Small intestine (tissue), 16 donors: ENCODE results near the gene ZNF564. TPM values are rescaled to one million over a fixed set of nuclear protein-coding genes. Genes with fewer than 3 reads are reported as not detected.

Source experiments
- DNase-seq, 2 donors: peaks; one replicate each; pipeline versions ENCODE4 v3.0.0 to v3.0.0-alpha.2; 2013
- FAIRE-seq: peaks from 2 replicates; lab custom pipeline; 2012; peaks lifted over from hg19 to GRCh38; lab: Jason Lieb, UNC
- H3K27ac ChIP-seq, 3 donors: one replicate each; pipeline ENCODE4 v1.5.1; 2013; ENCODE audit warnings: low read length in 2 of 3, mild to moderate bottlenecking in 2 of 3, control low read depth in 1 of 3, inconsistent platforms in 1 of 3, low read depth in 1 of 3, moderate library complexity in 1 of 3
- H3K27me3 ChIP-seq, 3 donors: one replicate each; pipeline ENCODE4 v1.6.1; 2013; ENCODE audit warnings: low read length in 3 of 3, inconsistent platforms in 1 of 3; ENCODE audit not compliant: control insufficient read depth in 3 of 3, insufficient read depth in 3 of 3
- H3K36me3 ChIP-seq, 3 donors: one replicate each; pipeline ENCODE4 v1.6.1; 2013; ENCODE audit warnings: low read length in 3 of 3, inconsistent platforms in 1 of 3, low read depth in 1 of 3, mild to moderate bottlenecking in 1 of 3, moderate library complexity in 1 of 3; ENCODE audit not compliant: control insufficient read depth in 3 of 3, insufficient read depth in 2 of 3
- H3K4me1 ChIP-seq, 3 donors: one replicate each; pipeline ENCODE4 v1.6.1; 2013; ENCODE audit warnings: low read length in 2 of 3, inconsistent platforms in 1 of 3, low read depth in 1 of 3, mild to moderate bottlenecking in 1 of 3, moderate library complexity in 1 of 3; ENCODE audit not compliant: control insufficient read depth in 3 of 3, insufficient read depth in 2 of 3
- H3K4me3 ChIP-seq, 3 donors: one replicate each; pipeline ENCODE4 v1.5.1; 2013; ENCODE audit warnings: low read length in 3 of 3, control low read depth in 1 of 3, inconsistent platforms in 1 of 3, low read depth in 1 of 3, mild to moderate bottlenecking in 1 of 3, moderate library complexity in 1 of 3
- H3K9me3 ChIP-seq, 2 donors: one replicate each; pipeline ENCODE4 v1.6.1; 2013; ENCODE audit warnings: low read depth in 1 of 2, low read length in 1 of 2; ENCODE audit not compliant: control insufficient read depth in 2 of 2, insufficient read depth in 1 of 2
- WGBS, 3 donors: extraction: QIAGEN DNeasy Blood & Tissue Kit; methylation state at CpG; one replicate each; pipeline ENCODE4 v1.1.7; 2013; 5-methylcytosine and 5-hydroxymethylcytosine counted together
- long read RNA-seq, 10 donors: transcript quantifications; one replicate each; lab custom pipeline, GENCODE V29; 2026
- polyA plus RNA-seq, 4 donors: library from polyadenylated mRNA; stranded (reverse) in 3 of 4; unstranded in 1 of 4; fragments of 200-250 nt in 3 of 4; fragments of 120-200 nt in 1 of 4; gene quantifications; one replicate each; pipeline versions ENCODE4 v1.2.1 to v1.2.3, GENCODE V29; 2013
- donor health status: healthy with polysubstance abuse.
- donor health status: control.
- donor health status: control.
- donor health status: Bipolar disorder and iron deficiency.
- donor health status: healthy.

The ZNF564 gene
- polyA plus RNA-seq = 10 to 100 TPM in 2 of 4 donors, 1 to 10 TPM in 2; 6.5 to 14.9 (median 11.3) TPM
- long read RNA-seq, donor 1 = 0 reads
- long read RNA-seq, donor 2, partial matches to known transcripts = 0 of 1 reads
- long read RNA-seq, donor 2, other reads (novel, unspliced or antisense) = 0 of 1 reads
- long read RNA-seq, donor 3, partial matches to known transcripts = 0 of 2 reads
- long read RNA-seq, donor 3, other reads (novel, unspliced or antisense) = 0 of 2 reads
- long read RNA-seq, donor 4 = 0 reads
- long read RNA-seq, donor 5, partial matches to known transcripts = 0 of 3 reads
- long read RNA-seq, donor 5, other reads (novel, unspliced or antisense) = 0 of 3 reads
- long read RNA-seq, donor 6, partial matches to known transcripts = 0 of 4 reads
- long read RNA-seq, donor 6, other reads (novel, unspliced or antisense) = 0 of 4 reads
- long read RNA-seq, donor 7, partial matches to known transcripts = 0 of 4 reads
- long read RNA-seq, donor 7, other reads (novel, unspliced or antisense) = 0 of 4 reads
- long read RNA-seq, donor 8, partial matches to known transcripts = 0 of 1 reads
- long read RNA-seq, donor 8, other reads (novel, unspliced or antisense) = 0 of 1 reads
- long read RNA-seq, donor 9, partial matches to known transcripts = 0 of 3 reads
- long read RNA-seq, donor 9, other reads (novel, unspliced or antisense) = 0 of 3 reads
- long read RNA-seq, donor 10, transcript ZNF564-201 (4 exons, 2,935 nt) = major isoform, 7 of 7 reads
- long read RNA-seq, donor 10, partial matches to known transcripts = 0 of 7 reads
- long read RNA-seq, donor 10, other reads (novel, unspliced or antisense) = 0 of 7 reads

GRCh38 chr19:12551060-12551832 is at the start of gene ZNF564:
Gene ZNF564 (minus strand): TSS chr19:12551482. CDS start chr19:12551332, 150 bp downstream.
- FAIRE-seq (no peak), DNase-seq (peak; percentile 98 to 100)
- Histone ChIP-seq H3K4me3 (peak within 1 kb of the TSS; percentile 75 to 88 (median 78)), H3K4me1 (peaks cover 0 to 18% (median 0%) of the 10 kb centered on the region in 3 donors), H3K36me3 (peaks cover 0 to 27% (median 0%) of the 10 kb centered on the region in 3 donors), H3K9me3 (peaks cover 0 to 24% of the 10 kb centered on the region in 2 donors), H3K27ac (peak within 1 kb of the TSS; percentile 90 to 95 (median 94)), H3K27me3 (no peaks in the 10 kb centered on the region)
- 0 to 1% (median 0%) methylated on average over 43 to 49 of the region's 49 CpGs for WGBS, 3 donors

DNA sequence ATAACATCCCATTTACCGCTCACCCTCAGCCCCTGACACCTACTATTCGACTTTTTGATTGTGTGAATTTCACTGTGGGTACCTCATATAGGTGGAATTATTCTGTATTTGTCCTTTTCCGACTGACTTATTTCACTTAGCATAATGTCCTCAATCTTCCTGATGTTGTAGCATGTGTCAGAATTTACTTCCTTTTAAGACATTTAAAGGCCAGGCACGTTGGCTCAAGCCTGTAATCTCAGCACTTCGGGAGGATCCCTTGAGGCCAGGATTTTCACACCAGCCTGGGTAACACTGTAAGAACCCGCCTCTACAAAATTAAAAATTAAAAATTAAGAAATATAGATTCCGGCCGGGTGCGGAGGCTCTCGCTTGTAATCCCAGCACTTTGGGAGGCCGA is 46.3 kb upstream of the ZNF564 start:
- Histone ChIP-seq H3K27me3 (no peaks in the 10 kb centered on the region), H3K4me3 (no peak overlapping the region), H3K36me3 (peaks cover 0 to 32% (median 2%) of the 10 kb centered on the region in 3 donors), H3K9me3 (no peaks in the 10 kb centered on the region), H3K27ac (peak overlapping the region in 1 of 3 donors; percentile 21), H3K4me1 (peaks cover 0 to 2% (median 0%) of the 10 kb centered on the region in 3 donors)
- FAIRE-seq (no peak), DNase-seq (peak in 1 of 2 donors; percentile 24)
- 90 to 92% (median 91%) methylated on average over 11 of the region's 11 CpGs for WGBS, 3 donors

DNA sequence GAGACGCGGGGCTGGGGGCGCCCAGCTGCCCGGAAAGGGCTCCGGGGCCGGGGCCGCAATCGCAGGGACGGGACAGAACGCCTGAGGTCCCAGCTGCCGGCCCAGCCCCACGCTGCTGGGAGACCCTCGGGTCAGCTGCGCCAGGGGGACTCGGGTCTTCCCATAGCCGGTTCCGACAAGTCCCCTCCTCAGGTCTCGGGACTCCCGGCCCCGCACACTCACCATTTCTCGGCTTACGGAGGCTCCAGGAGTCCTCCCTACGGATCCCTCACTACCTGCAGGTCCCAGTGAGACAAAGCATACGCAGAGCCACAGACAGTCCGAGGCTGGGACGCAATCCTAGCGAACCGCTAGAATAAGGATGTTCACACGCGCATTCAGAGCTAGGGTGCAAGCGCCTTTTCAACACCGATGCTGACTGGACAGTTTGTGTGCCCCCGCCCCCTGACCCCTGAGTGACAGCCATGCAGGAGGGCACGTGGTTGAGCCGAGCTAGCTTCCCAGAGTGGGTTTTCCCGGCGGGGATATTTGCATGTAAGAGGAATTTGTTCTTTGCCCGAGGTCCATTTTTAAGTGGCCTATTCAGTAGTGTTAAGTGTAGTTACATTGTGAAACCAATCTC is 45.8 kb upstream of the ZNF564 start:
- no peaks in the 10 kb centered on the region for H3K27me3 ChIP-seq
- H3K9me3 ChIP-seq = no peaks in the 10 kb centered on the region
- no peak for FAIRE-seq
- 77 to 93% (median 92%) methylated on average over 37 to 38 of the region's 38 CpGs for WGBS, 3 donors
- H3K27ac ChIP-seq = peak overlapping the region in 1 of 3 donors; percentile 21
- peaks cover 0 to 27% (median 2%) of the 10 kb centered on the region in 3 donors for H3K36me3 ChIP-seq
- peak in 1 of 2 donors; percentile 81 for DNase-seq
- peaks cover 0 to 2% (median 0%) of the 10 kb centered on the region in 3 donors for H3K4me1 ChIP-seq
- H3K4me3 ChIP-seq = peak overlapping the region in 1 of 3 donors; percentile 30

GRCh38 chr19:12596485-12596884 is 45.2 kb upstream of the ZNF564 start:
- peaks cover 0 to 2% (median 0%) of the 10 kb centered on the region in 3 donors for H3K4me1 ChIP-seq
- FAIRE-seq (no peak), DNase-seq (no peak)
- 95 to 99% (median 98%) methylated on average over 11 of the region's 11 CpGs for WGBS, 3 donors
- H3K27me3 ChIP-seq = no peaks in the 10 kb centered on the region
- no peaks in the 10 kb centered on the region for H3K9me3 ChIP-seq
- peaks cover 0 to 27% (median 2%) of the 10 kb centered on the region in 3 donors for H3K36me3 ChIP-seq
- peak overlapping the region in 1 of 3 donors; percentile 30 for H3K4me3 ChIP-seq
- H3K27ac ChIP-seq = no peak overlapping the region

- Histone ChIP-seq H3K27ac (no peak overlapping the region), H3K27me3 (no peaks in the 10 kb centered on the region), H3K9me3 (peaks cover 5 to 52% of the 10 kb centered on the region in 2 donors), H3K4me1 (no peaks in the 10 kb centered on the region), H3K36me3 (peaks cover 12 to 36% (median 32%) of the 10 kb centered on the region in 3 donors), H3K4me3 (no peak overlapping the region)
- no peak for DNase-seq
- WGBS, 3 donors = 87 to 96% (median 93%) methylated on average over 9 of the region's 9 CpGs
- FAIRE-seq = no peak
Measured at GRCh38 chr19:12581100-12581499, 29.8 kb upstream of the ZNF564 start.

DNA sequence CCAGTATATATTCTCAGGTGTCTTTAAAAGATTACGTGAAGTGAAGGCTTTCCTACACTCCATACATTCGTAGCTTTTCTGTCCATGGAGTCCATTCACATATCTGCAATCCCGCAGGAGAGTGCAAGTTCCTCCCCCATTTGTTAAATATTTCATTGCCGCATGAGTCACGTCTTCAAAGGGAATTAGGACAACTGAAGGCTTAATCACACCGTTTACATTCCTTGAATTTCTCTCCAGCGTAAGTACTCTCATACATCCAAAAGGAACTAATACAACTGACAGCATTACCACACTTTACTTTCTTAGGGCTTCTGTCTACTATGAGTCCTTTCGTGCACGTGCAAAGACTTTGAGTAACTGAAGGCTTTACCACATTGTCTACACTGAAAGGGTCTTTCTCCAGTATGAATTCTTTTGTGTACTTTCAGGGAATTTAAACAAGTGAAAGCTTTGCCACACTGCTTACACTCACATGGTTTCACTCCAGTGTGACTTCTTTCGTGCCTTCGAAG is 29.0 kb upstream of the ZNF564 start:
- WGBS, 3 donors = 89 to 97% (median 96%) methylated on average over 11 of the region's 11 CpGs
- Histone ChIP-seq H3K4me1 (no peaks in the 10 kb centered on the region), H3K4me3 (no peak overlapping the region), H3K27ac (no peak overlapping the region), H3K36me3 (peaks cover 12 to 38% (median 32%) of the 10 kb centered on the region in 3 donors), H3K27me3 (no peaks in the 10 kb centered on the region), H3K9me3 (peaks cover 5 to 54% of the 10 kb centered on the region in 2 donors)
- FAIRE-seq (no peak), DNase-seq (no peak)

GRCh38 chr19:12578641-12579040 is 27.4 kb upstream of the ZNF564 start:
- Histone ChIP-seq H3K4me1 (no peaks in the 10 kb centered on the region), H3K27me3 (no peaks in the 10 kb centered on the region), H3K36me3 (peaks cover 12 to 38% (median 32%) of the 10 kb centered on the region in 3 donors), H3K27ac (no peak overlapping the region), H3K4me3 (no peak overlapping the region), H3K9me3 (peaks cover 5 to 54% of the 10 kb centered on the region in 2 donors)
- 97 to 99% (median 97%) methylated on average over 10 of the region's 10 CpGs for WGBS, 3 donors
- DNase-seq (no peak), FAIRE-seq (no peak)
